ENCODE measurements around the gene LY6G6D. TPM values are rescaled to one million over a fixed set of nuclear protein-coding genes. Genes with fewer than 3 reads are reported as not detected.
A peak's percentile ranks its signal among the peaks of the same experiment; 100 is the strongest.

The LY6G6D gene
- total and polyA plus RNA-seq, 12 donors, result not detected

GRCh38 chr6:31692886-31693285 is 22.3 kb upstream of the LY6G6D start:
- Histone ChIP-seq H3K27ac (no peak overlapping the region), H3K4me1 (peaks cover 0 to 10% (median 0%) of the 10 kb centered on the region in 9 donors), H3K9me3 (no peaks in the 10 kb centered on the region), H3K4me3 (no peak overlapping the region), H3K27me3 (no peaks in the 10 kb centered on the region), H3K36me3 (peaks cover 0 to 100% (median 74%) of the 10 kb centered on the region in 9 donors)
- ATAC-seq, result no peak
- no peak for DNase-seq
- 83 to 86% methylated on average over 9 of the region's 9 CpGs for WGBS, 2 donors
- intact Hi-C loops (cut with DNase I), result no loop called here
- TF ChIP-seq CTCF (IDR thresholded peaks at IDR 0.05), result no peak

GRCh38 chr6:31693535-31693934 is 21.6 kb upstream of the LY6G6D start:
- Histone ChIP-seq H3K4me3 (no peak overlapping the region), H3K9me3 (no peaks in the 10 kb centered on the region), H3K27me3 (no peaks in the 10 kb centered on the region), H3K4me1 (peaks cover 0 to 16% (median 0%) of the 10 kb centered on the region in 9 donors), H3K36me3 (peaks cover 0 to 100% (median 70%) of the 10 kb centered on the region in 9 donors), H3K27ac (no peak overlapping the region)
- ATAC-seq (no peak), DNase-seq (no peak)
- TF ChIP-seq CTCF (IDR thresholded peaks at IDR 0.05), result no peak
- WGBS, 2 donors, result 91 to 92% methylated on average over 6 of the region's 6 CpGs
- intact Hi-C loops (cut with DNase I), result no loop called here

- intact Hi-C loops (cut with DNase I), result no loop called here
- Histone ChIP-seq H3K4me3 (no peak overlapping the region), H3K27ac (peak overlapping the region in 1 of 10 donors; percentile 31), H3K9me3 (no peaks in the 10 kb centered on the region), H3K36me3 (peaks cover 0 to 88% (median 46%) of the 10 kb centered on the region in 9 donors), H3K27me3 (no peaks in the 10 kb centered on the region), H3K4me1 (peaks cover 8 to 35% (median 18%) of the 10 kb centered on the region in 9 donors)
- DNase-seq, result no peak
- no peak for TF ChIP-seq CTCF (IDR thresholded peaks at IDR 0.05)
- no peak for ATAC-seq
- 38 to 47% methylated on average over 3 of the region's 3 CpGs for whole genome bisulfite sequencing, 2 donors
These were observed 17.6 kb upstream of the LY6G6D start for GRCh38 chr6:31697555-31697954.

- H3K27ac ChIP-seq, result peak overlapping the region in 1 of 10 donors; percentile 17
- no peak overlapping the region for H3K4me3 ChIP-seq
- H3K4me1 ChIP-seq, result peaks cover 11 to 41% (median 22%) of the 10 kb centered on the region in 9 donors
- no peaks in the 10 kb centered on the region for H3K27me3 ChIP-seq
- intact Hi-C loops (cut with DNase I), result loop anchor here in 1 of 10 donors (1.0 kb wide), 1 partner anchor 28 kb away; the partner anchor contains the start of gene DDAH2
- no peak for TF ChIP-seq CTCF (IDR thresholded peaks at IDR 0.05)
- ATAC-seq (no peak), DNase-seq (no peak)
- H3K36me3 ChIP-seq, result peaks cover 0 to 55% (median 19%) of the 10 kb centered on the region in 9 donors
- H3K9me3 ChIP-seq, result no peaks in the 10 kb centered on the region
- WGBS, 2 donors, result 92% methylated on average over 5 of the region's 5 CpGs
These were observed 14.3 kb upstream of the LY6G6D start for GRCh38 chr6:31700740-31701401.

All from heart right ventricle (tissue), 16 donors.